HepG2 (cell line): ENCODE measurements around the gene PHB1. TPM values are rescaled to one million over a fixed set of nuclear protein-coding genes. Genes with fewer than 3 reads are reported as not detected.

ENCODE experiments used
- BORCS8-MEF2B ChIP-seq: sonication (generic); formaldehyde crosslinking; IDR thresholded peaks from 2 replicates; pipeline ENCODE4 v1.8.0; 2022; ENCODE audit warnings: mild to moderate bottlenecking, missing genetic modification reagents
- GTF3A ChIP-seq: sonication (generic); formaldehyde crosslinking; conservative IDR thresholded peaks from 2 replicates; pipeline ENCODE4 v1.4.0; 2020; ENCODE audit warnings: mild to moderate bottlenecking, missing genetic modification reagents
- HOXA7 ChIP-seq: sonication (generic); formaldehyde crosslinking; IDR thresholded peaks from 2 replicates; pipeline ENCODE4 v1.8.1; 2022; ENCODE audit warnings: mild to moderate bottlenecking, missing genetic modification reagents, moderate library complexity
- HOXA9 ChIP-seq: sonication (generic); formaldehyde crosslinking; IDR thresholded peaks from 2 replicates; pipeline ENCODE4 v1.8.1; 2022; ENCODE audit warnings: missing genetic modification reagents, mild to moderate bottlenecking, moderate library complexity, borderline replicate concordance
- MBNL3 ChIP-seq: fragments of 250-450 bp; sonication (Bioruptor Pico); conservative IDR thresholded peaks from 2 replicates; pipeline ENCODE4 v1.8.0; 2022; ENCODE audit warnings: mild to moderate bottlenecking, inconsistent platforms
- NFKBIZ ChIP-seq: IDR thresholded peaks from 2 replicates; pipeline ENCODE4 v1.6.1; 2018; ENCODE audit warnings: missing genetic modification reagents, missing compliant biosample characterization
- PAX8 ChIP-seq: sonication (generic); formaldehyde crosslinking; IDR thresholded peaks from 2 replicates; pipeline ENCODE4 v1.8.0; 2022; ENCODE audit warnings: mild to moderate bottlenecking, missing genetic modification reagents, borderline replicate concordance
- SMAD3 ChIP-seq: sonication (generic); formaldehyde crosslinking; IDR thresholded peaks from 2 replicates; pipeline ENCODE4 v1.4.0; 2020; ENCODE audit warnings: missing genetic modification reagents
- SMAD9 ChIP-seq: sonication (generic); formaldehyde crosslinking; IDR thresholded peaks from 2 replicates; pipeline ENCODE4 v1.5.1; 2020; ENCODE audit warnings: mild to moderate bottlenecking, missing genetic modification reagents
- ZNF12 ChIP-seq: sonication (generic); formaldehyde crosslinking; IDR thresholded peaks from 2 replicates; pipeline ENCODE4 v1.5.0; 2020; ENCODE audit warnings: missing genetic modification reagents
- ZNF17 ChIP-seq: sonication (generic); formaldehyde crosslinking; IDR thresholded peaks from 2 replicates; pipeline ENCODE4 v1.5.0; 2020; ENCODE audit warnings: mild to moderate bottlenecking, missing genetic modification reagents
- ZNF33A ChIP-seq: sonication (generic); formaldehyde crosslinking; IDR thresholded peaks from 2 replicates; pipeline ENCODE4 v1.5.1; 2020; ENCODE audit warnings: missing genetic modification reagents, mild to moderate bottlenecking, moderate library complexity, borderline replicate concordance
- ZNF430 ChIP-seq: sonication (generic); formaldehyde crosslinking; IDR thresholded peaks from 2 replicates; pipeline ENCODE4 v1.9.0; 2021; ENCODE audit warnings: mild to moderate bottlenecking, missing genetic modification reagents
- ZNF441 ChIP-seq: sonication (generic); formaldehyde crosslinking; IDR thresholded peaks from 2 replicates; pipeline ENCODE4 v1.7.0; 2021; ENCODE audit warnings: missing genetic modification reagents, borderline replicate concordance
- ZNF460 ChIP-seq: sonication (generic); formaldehyde crosslinking; IDR thresholded peaks from 2 replicates; pipeline ENCODE4 v1.5.1; 2020; ENCODE audit warnings: missing genetic modification reagents, mild to moderate bottlenecking, borderline replicate concordance
- ZNF549 ChIP-seq: sonication (generic); formaldehyde crosslinking; IDR thresholded peaks from 2 replicates; pipeline ENCODE4 v1.5.0; 2020; ENCODE audit warnings: missing genetic modification reagents
- ZNF567 ChIP-seq: sonication (generic); formaldehyde crosslinking; IDR thresholded peaks from 2 replicates; pipeline ENCODE4 v1.8.1; 2023; ENCODE audit warnings: mild to moderate bottlenecking, missing genetic modification reagents, borderline replicate concordance
- ZNF772 ChIP-seq: sonication (generic); formaldehyde crosslinking; IDR thresholded peaks from 2 replicates; pipeline ENCODE4 v1.5.0; 2020; ENCODE audit warnings: mild to moderate bottlenecking, missing genetic modification reagents
- ZNF777 ChIP-seq: sonication (generic); formaldehyde crosslinking; IDR thresholded peaks from 2 replicates; pipeline ENCODE4 v1.4.0; 2020; ENCODE audit warnings: missing genetic modification reagents
- polyA plus RNA-seq, 8 experiments: library from polyadenylated mRNA; depleted of rRNA in 3 of 8; stranded (reverse) in 7 of 8; unstranded in 1 of 8; fragments of >200 nt; fragmentation: Illumina TruSeq in 4 of 8; extraction: Trizol in 4 of 8; gene quantifications; 2 replicates each; pipeline versions ENCODE4 v1.2.1 to v1.2.3, GENCODE V29; 2011 to 2016; ENCODE audit warnings: low read depth in 4 of 8, missing spikeins in 1 of 8, mixed read lengths in 1 of 8; ENCODE audit not compliant: insufficient read depth in 1 of 8
- total RNA-seq, 5 experiments: library from RNA; depleted of rRNA; stranded (reverse); fragments of >200 nt; fragmentation: Illumina TruSeq; extraction: Trizol; gene quantifications; 2 replicates each; pipeline ENCODE4 v1.2.3, GENCODE V29; 2016; ENCODE audit warnings: low read depth in 1 of 5
- TF ChIP-seq, protein P1 (sequence below): sonication (generic); formaldehyde crosslinking; IDR thresholded peaks from 2 replicates; pipeline ENCODE4 v1.4.0; 2020; ENCODE audit warnings: missing genetic modification reagents, borderline replicate concordance
- TF ChIP-seq, protein P2 (sequence below): sonication (generic); formaldehyde crosslinking; IDR thresholded peaks from 2 replicates; pipeline ENCODE4 v1.4.0; 2020; ENCODE audit warnings: missing genetic modification reagents, mild to moderate bottlenecking, borderline replicate concordance
- TF ChIP-seq, protein P3 (sequence below): IDR thresholded peaks from 2 replicates; pipeline ENCODE4 v1.6.1; 2016; ENCODE audit warnings: missing biosample characterization, missing genetic modification reagents, low read depth

Gene PHB1
- total and polyA plus RNA-seq, 2 of the 13 experiments (the other 11 are each of a cell fraction or from before 2014, with no cell fraction given), result 515 to 688 TPM

DNA sequence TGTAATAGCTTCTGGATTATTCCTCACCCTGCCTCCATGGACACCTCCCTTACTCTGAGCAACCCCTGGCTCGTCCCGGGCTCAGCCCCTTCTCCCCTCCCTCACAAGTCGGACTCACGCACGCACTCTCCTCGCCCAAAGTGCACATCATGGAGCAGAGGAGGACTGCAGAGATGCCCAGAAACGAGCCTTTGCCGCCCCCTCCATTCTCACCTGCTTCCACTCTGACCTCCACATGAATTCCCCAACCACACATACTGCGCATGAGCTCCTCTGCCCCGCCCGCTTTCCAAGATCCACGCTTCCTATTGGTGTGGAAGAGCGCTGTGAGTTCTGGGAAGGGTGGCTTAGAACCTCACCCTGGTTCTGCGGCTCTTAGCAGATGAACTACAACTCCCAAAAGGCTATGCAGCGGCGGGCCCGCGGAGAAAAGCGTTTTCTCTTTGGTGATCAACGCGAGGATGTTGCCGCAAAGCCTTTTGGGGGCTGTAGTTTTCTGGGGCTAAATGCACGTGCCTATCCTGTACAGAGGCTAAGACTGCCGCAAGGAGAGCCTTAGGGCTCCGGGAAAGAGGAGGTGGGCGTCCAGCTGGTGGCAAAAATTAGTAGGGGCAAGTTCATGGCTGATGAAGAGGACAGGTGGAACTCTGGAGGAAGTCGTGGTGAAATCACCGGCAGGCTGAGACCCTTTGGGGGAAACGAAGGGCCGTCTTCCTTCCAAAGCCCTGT is at the start of gene PHB1 (continued):
- no peak for TF ChIP-seq MBNL3 (CRISPR knock-in tag)
- 0 out of 2 replicates have a peak, but pooled peaks have one; percentile 91 for TF ChIP-seq ZNF567
- no peak for TF ChIP-seq PAX8 (CRISPR knock-in tag)
- TF ChIP-seq ZNF549 (CRISPR knock-in tag), result no peak
- no peak for TF ChIP-seq ZNF33A (CRISPR knock-in tag)
- TF ChIP-seq SMAD3 (CRISPR knock-in tag), result no peak; the same call in 1 of the 2 replicates
- TF ChIP-seq HOXA7 (CRISPR knock-in tag), result no peak
- peak; percentile 32; the same call in 1 of the 2 replicates for TF ChIP-seq ZNF777
- TF ChIP-seq, protein P1, sequence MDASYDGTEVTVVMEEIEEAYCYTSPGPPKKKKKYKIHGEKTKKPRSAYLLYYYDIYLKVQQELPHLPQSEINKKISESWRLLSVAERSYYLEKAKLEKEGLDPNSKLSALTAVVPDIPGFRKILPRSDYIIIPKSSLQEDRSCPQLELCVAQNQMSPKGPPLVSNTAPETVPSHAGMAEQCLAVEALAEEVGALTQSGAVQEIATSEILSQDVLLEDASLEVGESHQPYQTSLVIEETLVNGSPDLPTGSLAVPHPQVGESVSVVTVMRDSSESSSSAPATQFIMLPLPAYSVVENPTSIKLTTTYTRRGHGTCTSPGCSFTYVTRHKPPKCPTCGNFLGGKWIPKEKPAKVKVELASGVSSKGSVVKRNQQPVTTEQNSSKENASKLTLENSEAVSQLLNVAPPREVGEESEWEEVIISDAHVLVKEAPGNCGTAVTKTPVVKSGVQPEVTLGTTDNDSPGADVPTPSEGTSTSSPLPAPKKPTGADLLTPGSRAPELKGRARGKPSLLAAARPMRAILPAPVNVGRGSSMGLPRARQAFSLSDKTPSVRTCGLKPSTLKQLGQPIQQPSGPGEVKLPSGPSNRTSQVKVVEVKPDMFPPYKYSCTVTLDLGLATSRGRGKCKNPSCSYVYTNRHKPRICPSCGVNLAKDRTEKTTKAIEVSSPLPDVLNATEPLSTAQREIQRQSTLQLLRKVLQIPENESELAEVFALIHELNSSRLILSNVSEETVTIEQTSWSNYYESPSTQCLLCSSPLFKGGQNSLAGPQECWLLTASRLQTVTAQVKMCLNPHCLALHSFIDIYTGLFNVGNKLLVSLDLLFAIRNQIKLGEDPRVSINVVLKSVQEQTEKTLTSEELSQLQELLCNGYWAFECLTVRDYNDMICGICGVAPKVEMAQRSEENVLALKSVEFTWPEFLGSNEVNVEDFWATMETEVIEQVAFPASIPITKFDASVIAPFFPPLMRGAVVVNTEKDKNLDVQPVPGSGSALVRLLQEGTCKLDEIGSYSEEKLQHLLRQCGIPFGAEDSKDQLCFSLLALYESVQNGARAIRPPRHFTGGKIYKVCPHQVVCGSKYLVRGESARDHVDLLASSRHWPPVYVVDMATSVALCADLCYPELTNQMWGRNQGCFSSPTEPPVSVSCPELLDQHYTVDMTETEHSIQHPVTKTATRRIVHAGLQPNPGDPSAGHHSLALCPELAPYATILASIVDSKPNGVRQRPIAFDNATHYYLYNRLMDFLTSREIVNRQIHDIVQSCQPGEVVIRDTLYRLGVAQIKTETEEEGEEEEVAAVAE (CRISPR knock-in tag), result peak; percentile 100
- TF ChIP-seq HOXA9 (CRISPR knock-in tag), result no peak
- TF ChIP-seq ZNF12, result no peak
- no peak for TF ChIP-seq ZNF460 (CRISPR knock-in tag)
- TF ChIP-seq, protein P2, sequence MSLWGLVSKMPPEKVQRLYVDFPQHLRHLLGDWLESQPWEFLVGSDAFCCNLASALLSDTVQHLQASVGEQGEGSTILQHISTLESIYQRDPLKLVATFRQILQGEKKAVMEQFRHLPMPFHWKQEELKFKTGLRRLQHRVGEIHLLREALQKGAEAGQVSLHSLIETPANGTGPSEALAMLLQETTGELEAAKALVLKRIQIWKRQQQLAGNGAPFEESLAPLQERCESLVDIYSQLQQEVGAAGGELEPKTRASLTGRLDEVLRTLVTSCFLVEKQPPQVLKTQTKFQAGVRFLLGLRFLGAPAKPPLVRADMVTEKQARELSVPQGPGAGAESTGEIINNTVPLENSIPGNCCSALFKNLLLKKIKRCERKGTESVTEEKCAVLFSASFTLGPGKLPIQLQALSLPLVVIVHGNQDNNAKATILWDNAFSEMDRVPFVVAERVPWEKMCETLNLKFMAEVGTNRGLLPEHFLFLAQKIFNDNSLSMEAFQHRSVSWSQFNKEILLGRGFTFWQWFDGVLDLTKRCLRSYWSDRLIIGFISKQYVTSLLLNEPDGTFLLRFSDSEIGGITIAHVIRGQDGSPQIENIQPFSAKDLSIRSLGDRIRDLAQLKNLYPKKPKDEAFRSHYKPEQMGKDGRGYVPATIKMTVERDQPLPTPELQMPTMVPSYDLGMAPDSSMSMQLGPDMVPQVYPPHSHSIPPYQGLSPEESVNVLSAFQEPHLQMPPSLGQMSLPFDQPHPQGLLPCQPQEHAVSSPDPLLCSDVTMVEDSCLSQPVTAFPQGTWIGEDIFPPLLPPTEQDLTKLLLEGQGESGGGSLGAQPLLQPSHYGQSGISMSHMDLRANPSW (CRISPR knock-in tag), result peak; percentile 95
- TF ChIP-seq NFKBIZ (CRISPR knock-in tag), result no peak; the same call in 1 of the 2 replicates
- peak; percentile 11; the same call in 1 of the 2 replicates for TF ChIP-seq ZNF430 (CRISPR knock-in tag)
- TF ChIP-seq BORCS8-MEF2B, result peak; percentile 53
- TF ChIP-seq, protein P3, sequence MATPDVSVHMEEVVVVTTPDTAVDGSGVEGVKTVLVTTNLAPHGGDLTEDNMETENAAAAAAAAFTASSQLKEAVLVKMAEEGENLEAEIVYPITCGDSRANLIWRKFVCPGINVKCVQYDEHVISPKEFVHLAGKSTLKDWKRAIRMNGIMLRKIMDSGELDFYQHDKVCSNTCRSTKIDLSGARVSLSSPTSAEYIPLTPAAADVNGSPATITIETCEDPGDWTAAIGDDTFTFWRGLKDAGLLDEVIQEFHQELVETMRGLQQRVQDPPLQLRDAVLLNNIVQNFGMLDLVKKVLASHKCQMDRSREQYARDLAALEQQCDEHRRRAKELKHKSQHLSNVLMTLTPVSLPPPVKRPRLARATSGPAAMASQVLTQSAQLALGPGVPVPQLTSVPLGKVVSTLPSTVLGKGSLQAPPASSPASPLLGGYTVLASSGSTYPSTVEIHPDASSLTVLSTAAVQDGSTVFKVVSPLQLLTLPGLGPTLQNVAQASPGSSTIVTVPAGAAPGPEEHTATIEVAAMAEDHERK (CRISPR knock-in tag), result peak; percentile 63; the same call in 1 of the 2 replicates
- peak; percentile 62; the same call in 1 of the 2 replicates for TF ChIP-seq SMAD9 (CRISPR knock-in tag)
- TF ChIP-seq ZNF17 (CRISPR knock-in tag), result no peak
- peak; percentile 78; the same call in 1 of the 2 replicates for TF ChIP-seq GTF3A (CRISPR knock-in tag)
- 0 out of 2 replicates have a peak, but pooled peaks have one; percentile 12 for TF ChIP-seq ZNF441
- TF ChIP-seq ZNF772 (CRISPR knock-in tag), result peak; percentile 91
